DMS114 treated with DMSO at 0.1 percent for 48 hours (cell line): ENCODE measurements around the gene LCK.

ENCODE experiments used
- DNase-seq: peaks from one replicate; lab custom pipeline; 2025; ENCODE audit not compliant: unreplicated experiment; lab: John Stamatoyannopoulos, UW

LCK gene

DNA sequence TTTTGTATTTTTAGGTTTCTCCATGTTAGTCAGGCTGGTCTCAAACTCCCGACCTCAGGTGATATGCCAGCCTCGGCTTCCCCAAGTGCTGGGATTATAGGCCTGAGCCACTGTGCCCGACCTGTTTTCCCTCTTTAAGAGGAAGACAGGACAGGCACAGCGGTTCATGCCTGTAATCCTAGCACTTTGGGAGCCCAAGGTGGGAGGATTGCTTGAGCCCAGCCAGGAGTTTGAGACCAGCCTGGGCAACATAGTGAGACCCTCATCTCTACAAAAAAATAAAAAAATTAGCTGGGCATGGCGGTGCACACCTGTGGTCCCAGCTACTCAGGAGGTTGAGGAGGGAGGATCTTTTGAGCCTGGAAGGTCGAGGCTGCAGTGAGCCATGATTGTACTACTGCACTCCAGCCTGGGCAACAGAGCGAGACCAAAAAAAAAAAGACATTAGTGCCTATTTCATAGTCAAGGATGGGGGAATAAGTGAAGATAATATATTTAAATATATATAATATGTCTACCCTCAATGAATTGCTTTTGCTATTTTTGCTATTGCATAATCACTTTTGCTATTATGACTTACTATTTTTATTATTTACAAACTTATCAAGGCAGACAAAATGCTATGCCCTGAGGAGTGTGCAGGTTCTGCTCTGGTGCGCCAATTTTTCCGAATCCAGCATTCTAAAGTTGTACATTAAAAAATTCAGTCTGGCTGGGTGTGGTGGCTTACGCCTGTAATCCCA, 67.2 kb downstream of the LCK start:
- DNase-seq = no peak

DNA sequence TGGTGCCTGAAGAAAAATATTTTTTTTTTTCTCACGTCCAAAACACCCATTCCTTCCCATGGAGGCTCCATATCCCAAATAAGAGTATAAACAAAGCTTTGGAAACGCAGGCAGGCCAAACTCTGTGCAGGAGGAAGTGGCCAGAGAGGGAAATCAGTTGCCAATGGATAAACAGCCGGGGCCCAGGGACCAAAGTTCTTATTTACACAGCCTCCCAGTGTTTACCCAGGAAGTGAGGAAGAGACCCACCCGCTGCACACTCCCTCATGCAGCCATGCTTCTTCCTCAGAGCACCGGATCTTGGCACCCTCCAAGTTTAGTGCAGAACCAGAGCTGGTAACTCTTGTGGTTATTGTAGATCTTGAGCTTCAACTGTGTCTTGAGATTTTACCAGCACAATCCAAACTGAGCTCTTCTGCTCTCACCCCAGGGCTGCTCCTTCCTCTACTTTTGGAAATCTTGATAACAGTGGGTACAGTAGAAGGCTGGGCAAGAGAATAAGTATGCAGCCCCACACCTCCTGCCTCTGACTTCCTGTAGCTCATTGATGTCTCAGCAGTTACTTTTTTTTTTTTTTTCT, 70.7 kb downstream of the LCK start:
- no peak for DNase-seq

DNA sequence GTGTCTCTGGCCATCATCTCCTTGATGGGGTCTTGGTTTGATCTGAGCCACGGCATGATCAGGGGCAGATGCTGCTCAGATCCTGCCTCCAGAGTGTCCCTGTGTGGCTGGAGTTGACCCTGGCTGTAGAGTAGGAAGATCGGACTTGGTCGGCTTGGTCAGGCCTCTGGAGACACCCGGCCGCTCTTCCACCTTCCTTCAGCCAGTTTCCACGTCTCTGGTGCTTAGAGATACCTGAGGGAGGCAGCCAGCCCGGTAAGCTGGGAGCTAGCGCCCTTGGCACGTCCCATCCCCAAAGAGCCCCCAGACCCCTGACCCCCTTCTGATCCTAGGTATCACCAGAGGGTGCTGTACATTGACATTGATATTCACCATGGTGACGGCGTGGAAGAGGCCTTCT, 76.1 kb downstream of the LCK start:
- no peak for DNase-seq

DNA sequence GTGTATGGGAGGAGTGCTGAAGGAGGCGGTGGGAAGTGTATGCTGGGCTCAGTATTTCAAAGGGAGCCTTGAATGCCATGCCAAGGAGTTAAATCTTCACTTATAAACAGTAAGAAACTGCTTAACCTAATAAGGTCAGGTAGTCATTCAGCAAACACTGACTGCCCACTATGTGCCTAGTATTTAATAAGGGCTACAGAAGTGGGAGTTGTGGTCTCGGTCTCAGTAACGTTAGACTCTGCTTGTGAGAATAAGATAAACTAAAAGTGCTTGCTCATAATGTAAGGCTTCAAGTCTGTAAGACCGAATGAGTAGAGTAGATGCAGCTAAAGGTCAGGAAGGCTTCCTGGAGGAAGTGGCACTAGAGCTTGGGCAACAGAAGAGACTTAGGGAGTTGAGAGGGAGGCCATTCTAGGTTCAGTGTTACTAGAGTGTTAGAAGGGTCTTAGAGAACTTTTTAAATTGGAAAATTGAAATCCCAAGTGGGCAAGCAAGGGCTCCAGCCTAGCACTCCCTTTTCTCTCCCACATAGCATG, 78.9 kb downstream of the LCK start:
- no peak for DNase-seq

DNA sequence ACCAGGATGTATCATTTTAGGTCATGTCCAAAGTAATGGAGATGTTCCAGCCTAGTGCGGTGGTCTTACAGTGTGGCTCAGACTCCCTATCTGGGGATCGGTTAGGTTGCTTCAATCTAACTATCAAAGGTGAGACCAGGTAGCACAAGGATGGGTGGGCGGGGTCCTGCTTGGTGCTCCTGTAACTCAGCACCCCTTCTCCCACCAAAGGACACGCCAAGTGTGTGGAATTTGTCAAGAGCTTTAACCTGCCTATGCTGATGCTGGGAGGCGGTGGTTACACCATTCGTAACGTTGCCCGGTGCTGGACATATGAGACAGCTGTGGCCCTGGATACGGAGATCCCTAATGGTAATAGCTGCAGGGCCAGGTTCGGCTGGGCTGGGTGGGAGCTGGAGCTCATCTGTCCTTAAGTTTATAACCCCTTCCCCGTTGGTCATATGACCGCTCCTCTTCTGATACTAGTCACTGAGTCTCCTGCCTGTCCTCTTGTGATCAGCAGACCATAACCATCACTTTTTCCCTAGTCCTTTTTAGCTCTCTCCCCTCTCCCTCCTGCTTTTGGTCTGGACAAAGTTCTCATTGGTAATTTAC, 79.6 kb downstream of the LCK start:
- no peak for DNase-seq

DNA sequence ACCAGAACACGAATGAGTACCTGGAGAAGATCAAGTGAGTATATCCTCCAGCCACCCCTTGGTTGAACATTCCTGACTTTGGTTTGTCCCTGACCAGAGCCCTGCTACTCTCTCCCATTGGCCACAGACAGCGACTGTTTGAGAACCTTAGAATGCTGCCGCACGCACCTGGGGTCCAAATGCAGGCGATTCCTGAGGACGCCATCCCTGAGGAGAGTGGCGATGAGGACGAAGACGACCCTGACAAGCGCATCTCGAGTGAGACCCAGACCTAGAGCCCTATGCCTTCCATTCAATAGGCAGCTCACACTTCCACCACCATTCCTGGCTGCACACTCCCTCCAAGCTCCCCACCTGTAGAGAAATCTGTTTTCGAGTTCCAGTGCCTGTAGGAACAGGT, 80.5 kb downstream of the LCK start:
- no peak for DNase-seq

DNA sequence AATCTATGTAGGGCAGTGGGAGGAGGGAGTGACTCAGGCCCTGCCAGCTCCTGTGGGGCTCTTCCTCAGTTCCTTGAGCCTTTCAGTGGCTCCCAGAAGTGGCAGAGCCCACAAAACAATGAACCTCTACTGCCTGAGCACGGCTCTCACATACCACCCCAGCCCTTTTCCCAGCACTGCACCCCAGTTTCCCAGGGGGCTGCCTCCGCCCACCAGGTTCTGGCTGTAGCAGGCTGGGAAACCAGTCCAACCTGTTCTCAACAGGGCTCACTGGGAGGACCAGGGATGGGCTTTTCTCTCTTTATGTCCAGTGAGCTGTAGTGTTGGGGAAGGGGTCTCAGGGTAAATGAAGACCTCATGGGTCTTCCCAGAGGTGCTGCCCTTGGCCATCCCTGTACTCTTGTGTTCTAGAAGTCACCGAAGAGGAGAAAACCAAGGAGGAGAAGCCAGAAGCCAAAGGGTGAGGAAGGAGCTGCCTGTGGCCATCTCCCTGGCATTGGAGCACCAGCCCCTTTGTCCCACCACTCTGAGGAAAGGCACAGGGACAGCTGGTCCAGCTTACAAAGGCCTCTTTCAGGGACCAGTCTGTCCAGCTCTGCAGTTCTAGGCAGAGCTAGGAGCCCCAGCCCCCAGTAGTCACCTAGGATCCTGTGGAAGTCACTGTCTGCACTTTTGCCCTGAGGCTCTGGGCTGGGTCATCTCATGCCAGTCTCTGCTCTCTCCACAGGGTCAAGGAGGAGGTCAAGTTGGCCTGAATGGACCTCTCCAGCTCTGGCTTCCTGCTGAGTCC, 81.4 kb downstream of the LCK start:
- DNase-seq = no peak

DNA sequence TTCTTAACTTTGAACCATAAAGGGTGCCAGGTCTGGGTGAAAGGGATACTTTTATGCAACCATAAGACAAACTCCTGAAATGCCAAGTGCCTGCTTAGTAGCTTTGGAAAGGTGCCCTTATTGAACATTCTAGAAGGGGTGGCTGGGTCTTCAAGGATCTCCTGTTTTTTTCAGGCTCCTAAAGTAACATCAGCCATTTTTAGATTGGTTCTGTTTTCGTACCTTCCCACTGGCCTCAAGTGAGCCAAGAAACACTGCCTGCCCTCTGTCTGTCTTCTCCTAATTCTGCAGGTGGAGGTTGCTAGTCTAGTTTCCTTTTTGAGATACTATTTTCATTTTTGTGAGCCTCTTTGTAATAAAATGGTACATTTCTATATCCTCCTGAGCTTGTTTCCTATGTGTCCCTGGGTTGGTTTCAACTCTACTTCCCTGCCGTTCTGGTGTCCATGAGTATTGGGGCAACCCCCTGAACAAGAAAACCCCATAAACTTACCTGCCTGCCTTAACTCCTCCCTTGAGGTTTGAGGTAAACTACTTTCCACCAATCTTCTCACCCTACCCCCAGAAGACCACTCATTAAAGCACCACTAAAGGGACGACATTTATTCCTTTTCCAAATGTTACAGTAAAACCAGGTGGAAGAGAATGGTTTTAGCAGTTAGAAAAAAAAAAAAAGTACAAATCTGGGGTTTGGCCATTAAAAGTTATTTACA, 82.3 kb downstream of the LCK start:
- no peak for DNase-seq

DNA sequence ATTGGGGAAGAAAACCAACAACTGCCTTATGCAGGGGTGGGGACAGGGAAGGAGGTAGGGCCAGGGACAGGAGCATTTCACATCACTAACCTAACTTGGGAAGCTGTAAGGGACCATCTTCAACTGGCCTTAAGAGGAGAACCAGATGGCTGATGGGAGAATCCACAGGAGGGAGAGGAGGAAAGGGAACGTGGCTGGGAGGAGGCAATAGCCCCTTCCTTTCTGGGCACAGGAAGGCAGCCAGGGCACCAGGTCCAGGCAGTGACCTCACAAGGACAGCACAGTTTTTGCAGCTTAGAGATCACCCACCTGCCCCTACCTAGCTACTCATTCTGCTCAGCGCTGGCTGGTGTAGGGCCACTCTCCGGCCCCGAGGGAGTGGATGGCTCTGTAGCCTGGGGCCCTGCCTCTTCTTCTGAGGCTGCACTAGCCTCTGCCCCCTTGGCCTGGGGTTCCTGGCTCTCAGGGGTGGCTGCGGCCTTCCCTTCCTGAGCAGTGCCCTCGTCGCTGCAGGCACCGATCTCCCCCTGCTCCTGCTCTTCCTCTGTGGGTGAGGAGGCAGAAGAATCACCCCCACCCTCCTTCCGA, 83.3 kb downstream of the LCK start:
- no peak for DNase-seq

DNA sequence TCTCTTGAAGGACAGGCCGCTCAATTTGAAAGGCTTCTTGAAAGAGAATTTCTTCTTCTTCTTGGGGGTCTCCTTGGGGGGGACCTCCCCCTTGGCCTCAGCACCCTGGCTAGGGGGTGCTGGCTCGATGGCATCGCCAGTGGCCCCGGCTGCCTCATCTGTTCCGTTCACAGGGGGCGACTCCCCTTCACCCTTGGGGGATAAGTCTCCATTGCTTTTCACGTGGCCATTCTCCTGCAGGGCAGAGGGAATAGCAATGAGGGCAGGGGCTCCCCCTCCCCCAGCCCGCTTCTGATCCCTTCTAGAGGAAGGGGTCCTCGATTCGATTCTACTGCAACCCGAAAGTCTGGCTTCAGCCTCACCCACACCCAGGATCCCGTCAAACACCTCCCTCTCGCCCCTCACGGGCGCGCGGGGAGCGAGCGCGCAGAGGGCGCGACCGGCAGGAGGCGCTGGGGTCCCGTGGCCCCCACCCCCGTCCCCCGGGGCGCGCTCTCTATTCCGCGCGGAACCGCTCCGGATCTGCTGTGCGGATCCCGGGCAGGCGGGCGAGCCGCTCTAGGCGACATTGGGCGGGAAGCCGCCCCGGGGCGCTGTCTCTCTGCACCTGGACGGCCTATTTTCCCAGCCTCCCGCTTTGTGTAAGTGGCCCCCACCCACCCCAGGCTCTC, 83.9 kb downstream of the LCK start:
- no peak for DNase-seq

DNA sequence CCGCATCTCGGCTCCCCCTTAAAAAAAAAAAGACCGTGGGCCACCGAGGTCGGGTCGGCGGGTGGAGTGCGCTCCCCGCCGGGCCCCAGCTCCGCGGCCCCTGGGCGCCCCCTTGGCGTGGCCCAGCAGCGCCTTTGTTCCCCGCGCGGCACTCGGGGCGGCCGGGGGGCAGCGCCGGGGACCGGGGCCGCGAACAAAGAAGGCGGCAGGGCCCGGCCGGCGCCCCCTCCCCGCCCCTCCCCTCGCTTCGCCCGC, 84.4 kb downstream of the LCK start:
- no peak for DNase-seq
